HG03039 (cell line): ENCODE results near the gene SEMA3E.
"Not testable (repeated sequence)": the region's sequence is repeated elsewhere in the genome, so short reads cannot be mapped to it uniquely, and the experiment has no call there.

ENCODE experiments used
- ATAC-seq: cut with Tn5 transposase; IDR thresholded peaks from one replicate; pipeline ENCODE4 v1.9.1; 2021; ENCODE audit warnings: mild to moderate bottlenecking, moderate library complexity; ENCODE audit not compliant: unreplicated experiment

SEMA3E gene

GRCh38 chr7:83494683-83495082, 154.3 kb downstream of the SEMA3E start:
- ATAC-seq: no peak

GRCh38 chr7:83492802-83493201, 156.1 kb downstream of the SEMA3E start:
- no peak for ATAC-seq

GRCh38 chr7:83487801-83488200, 161.1 kb downstream of the SEMA3E start:
- ATAC-seq: no peak

GRCh38 chr7:83486957-83487356, 162.0 kb downstream of the SEMA3E start:
- no peak for ATAC-seq

GRCh38 chr7:83486536-83486935, 162.4 kb downstream of the SEMA3E start:
- no peak for ATAC-seq

GRCh38 chr7:83484826-83485225, 164.1 kb downstream of the SEMA3E start:
- no peak for ATAC-seq

GRCh38 chr7:83484266-83484665, 164.7 kb downstream of the SEMA3E start:
- no peak for ATAC-seq

- no peak for ATAC-seq
These were observed 170.3 kb downstream of the SEMA3E start for GRCh38 chr7:83478616-83479015.

GRCh38 chr7:83476511-83477050, 172.4 kb downstream of the SEMA3E start:
- ATAC-seq: no peak

- ATAC-seq: no peak
These were observed 173.5 kb downstream of the SEMA3E start for GRCh38 chr7:83475420-83475819.

GRCh38 chr7:83472376-83472775, 176.6 kb downstream of the SEMA3E start:
- no peak for ATAC-seq

GRCh38 chr7:83469491-83469890, 179.4 kb downstream of the SEMA3E start:
- ATAC-seq: no peak

GRCh38 chr7:83469076-83469475, 179.9 kb downstream of the SEMA3E start:
- ATAC-seq: no peak

- ATAC-seq: peak; percentile 97
These were observed 180.6 kb downstream of the SEMA3E start for GRCh38 chr7:83468251-83468739.

GRCh38 chr7:83467493-83467892, 181.4 kb downstream of the SEMA3E start:
- ATAC-seq: no peak

GRCh38 chr7:83466956-83467355, 182.0 kb downstream of the SEMA3E start:
- ATAC-seq: no peak

GRCh38 chr7:83466187-83466923, 182.6 kb downstream of the SEMA3E start:
- ATAC-seq: no peak

GRCh38 chr7:83465643-83466042, 183.3 kb downstream of the SEMA3E start:
- no peak for ATAC-seq

GRCh38 chr7:83461820-83462219, 187.1 kb downstream of the SEMA3E start:
- not testable (repeated sequence) for ATAC-seq

- not testable (repeated sequence) for ATAC-seq
These were observed 188.8 kb downstream of the SEMA3E start for GRCh38 chr7:83459930-83460653.

GRCh38 chr7:83459101-83459929, 189.6 kb downstream of the SEMA3E start:
- ATAC-seq: not testable (repeated sequence)
